H1 (cell line): ENCODE measurements around the gene BMERB1. TPM values are rescaled to one million over a fixed set of nuclear protein-coding genes. Genes with fewer than 3 reads are reported as not detected.

Source experiments
- BCL11A ChIP-seq, 2 experiments: IDR thresholded peaks; one replicate each; pipeline ENCODE4 v1.6.1; 2011; ENCODE audit warnings: low read depth in 2 of 2, low read length in 2 of 2, mild to moderate bottlenecking in 2 of 2
- JUN ChIP-seq: IDR thresholded peaks from 2 replicates; pipeline ENCODE4 v1.6.1; 2011; ENCODE audit warnings: low read depth, mild to moderate bottlenecking, improper control_type of control experiment, low read length
- SAP30 ChIP-seq: fragments of 300-600 bp; sonication (generic); IDR thresholded peaks from 2 replicates; pipeline ENCODE4 v1.7.1; 2012; ENCODE audit warnings: low read length, moderate library complexity, mild to moderate bottlenecking, inconsistent platforms; ENCODE audit not compliant: insufficient read depth, insufficient replicate concordance
- polyA plus RNA-seq, 7 experiments: library from polyadenylated mRNA; depleted of rRNA in 3 of 7; stranded (reverse) in 5 of 7; unstranded in 2 of 7; fragments of >200 nt in 5 of 7; fragments of 200-250 nt in 2 of 7; gene quantifications; 1 replicate in 5 of 7; 2 replicates in 1 of 7; 4 replicates in 1 of 7; pipeline versions ENCODE4 v1.2.1 to v1.2.3, GENCODE V29; 2011 to 2013; ENCODE audit warnings: missing spikeins in 2 of 7, mixed read lengths in 2 of 7
- total RNA-seq: library from RNA; stranded (reverse); fragmentation: NEBNext Ultra II Directional; extraction: Animal tissue kit (Norgen Biotek cat#: 25700); gene quantifications from 2 replicates; pipeline ENCODE4 v1.2.1, GENCODE V29; 2021

The BMERB1 gene
- total and polyA plus RNA-seq, 2 of the 8 experiments (the other 6 are each of a cell fraction or from before 2014, with no cell fraction given): 23.5 to 27.1 TPM

- no peak for TF ChIP-seq SAP30
- TF ChIP-seq BCL11A (IDR thresholded peaks at IDR 0.05; ENCODE audit: low read depth in 2 of 2, low read length in 2 of 2): no peak
- TF ChIP-seq JUN: no peak
Measured at GRCh38 chr16:15566095-15566494, 131.7 kb downstream of the BMERB1 start (continued).
